Progenitor cell of endocrine pancreas (in vitro differentiated cells): ENCODE results near the gene DDIAS. TPM values are rescaled to one million over a fixed set of nuclear protein-coding genes. Genes with fewer than 3 reads are reported as not detected.
A peak's percentile ranks its signal among the peaks of the same experiment; 100 is the strongest.
"Not testable (repeated sequence)": the region's sequence is repeated elsewhere in the genome, so short reads cannot be mapped to it uniquely, and the experiment has no call there.

ENCODE experiments used
- DNase-seq: peaks from one replicate; pipeline ENCODE4 v3.0.0; 2021; ENCODE audit warnings: low spot score; ENCODE audit not compliant: unreplicated experiment
- H3K27ac Mint-ChIP-seq: 2 replicates; pipeline ENCODE4 v1.8.0; 2021; ENCODE audit warnings: mild to moderate bottlenecking, moderate library complexity, mixed read lengths
- H3K27me3 Mint-ChIP-seq: 2 replicates; pipeline ENCODE4 v1.8.0; 2021; ENCODE audit warnings: mixed read lengths
- H3K36me3 Mint-ChIP-seq: 2 replicates; pipeline ENCODE4 v1.8.0; 2022; ENCODE audit warnings: mixed read lengths; ENCODE audit not compliant: insufficient read depth
- H3K4me1 Mint-ChIP-seq: 2 replicates; pipeline ENCODE4 v1.8.0; 2021; ENCODE audit warnings: low read depth, mixed read lengths
- H3K4me3 Mint-ChIP-seq: 2 replicates; pipeline ENCODE4 v1.8.0; 2021; ENCODE audit warnings: low read depth, mild to moderate bottlenecking, moderate library complexity, mixed read lengths
- H3K9me3 Mint-ChIP-seq: 2 replicates; pipeline ENCODE4 v1.8.0; 2021; ENCODE audit warnings: low read depth, mixed read lengths
- CTCF ChIP-seq: fragments of 200-600 bp; sonication (generic); IDR thresholded peaks from one replicate; pipeline ENCODE4 v1.5.0; 2021; ENCODE audit warnings: antibody characterized with exemption, mild to moderate bottlenecking; ENCODE audit not compliant: unreplicated experiment
- total RNA-seq: library from RNA; stranded (reverse); gene quantifications from 2 replicates; pipeline ENCODE4 v1.2.1, GENCODE V29; 2021

Gene DDIAS
- total RNA-seq, 1 donor from 2014 or later, result 7.8 TPM

- DNase-seq, result no peak
- H3K36me3 Mint-ChIP-seq, result no peaks in the 10 kb centered on the region
Observed at GRCh38 chr11:82944198-82944597, 42.7 kb downstream of the DDIAS start.

GRCh38 chr11:82945041-82945440, 43.5 kb downstream of the DDIAS start:
- not testable (repeated sequence) for H3K27ac Mint-ChIP-seq, DNase-seq, H3K9me3 Mint-ChIP-seq, H3K4me3 Mint-ChIP-seq, H3K4me1 Mint-ChIP-seq, H3K27me3 Mint-ChIP-seq, H3K36me3 Mint-ChIP-seq

More at GRCh38 chr11:82944198-82944597, 42.7 kb downstream of the DDIAS start:
- no peak for TF ChIP-seq CTCF
- H3K27me3 Mint-ChIP-seq, result no peaks in the 10 kb centered on the region
- no peak overlapping the region for H3K4me3 Mint-ChIP-seq
- H3K9me3 Mint-ChIP-seq, result peaks cover 6% of the 10 kb centered on the region
- no peaks in the 10 kb centered on the region for H3K4me1 Mint-ChIP-seq
- no peak overlapping the region for H3K27ac Mint-ChIP-seq

GRCh38 chr11:82945682-82946081, 44.1 kb downstream of the DDIAS start:
- Mint-ChIP-seq H3K27ac (no peak overlapping the region), H3K4me1 (no peaks in the 10 kb centered on the region), H3K27me3 (no peaks in the 10 kb centered on the region), H3K9me3 (peaks cover 5% of the 10 kb centered on the region), H3K4me3 (no peak overlapping the region), H3K36me3 (no peaks in the 10 kb centered on the region)
- TF ChIP-seq CTCF, result no peak
- no peak for DNase-seq

- H3K27ac Mint-ChIP-seq, result no peak overlapping the region
Observed at GRCh38 chr11:82949352-82949751, 47.8 kb downstream of the DDIAS start.

GRCh38 chr11:82950502-82950901, 49.0 kb downstream of the DDIAS start:
- H3K4me3 Mint-ChIP-seq, H3K4me1 Mint-ChIP-seq, H3K36me3 Mint-ChIP-seq, DNase-seq, H3K27me3 Mint-ChIP-seq, H3K27ac Mint-ChIP-seq: not testable (repeated sequence)
- H3K9me3 Mint-ChIP-seq, result peaks cover 27% of the 10 kb centered on the region

More at GRCh38 chr11:82949352-82949751, 47.8 kb downstream of the DDIAS start:
- H3K27me3 Mint-ChIP-seq, result no peaks in the 10 kb centered on the region
- no peaks in the 10 kb centered on the region for H3K36me3 Mint-ChIP-seq
- no peak overlapping the region for H3K4me3 Mint-ChIP-seq
- no peaks in the 10 kb centered on the region for H3K4me1 Mint-ChIP-seq
- H3K9me3 Mint-ChIP-seq, result peaks cover 18% of the 10 kb centered on the region
- no peak for TF ChIP-seq CTCF
- DNase-seq, result no peak

- not testable (repeated sequence) for DNase-seq, H3K4me3 Mint-ChIP-seq, H3K36me3 Mint-ChIP-seq, H3K27me3 Mint-ChIP-seq
- H3K4me1 Mint-ChIP-seq, result peaks cover 12% of the 10 kb centered on the region
- peak overlapping the region; percentile 13 for H3K27ac Mint-ChIP-seq
- peaks cover 28% of the 10 kb centered on the region for H3K9me3 Mint-ChIP-seq
Observed at GRCh38 chr11:82955736-82956453, 54.4 kb downstream of the DDIAS start.
